Kasumi-1 (cell line): ENCODE measurements around the gene ERGIC1.
A peak's percentile ranks its signal among the peaks of the same experiment; 100 is the strongest.

Source experiments
- DNase-seq, 2 experiments: peaks; one replicate each; lab custom pipeline; 2025; lab: John Stamatoyannopoulos, UW

ERGIC1 gene

GRCh38 chr5:172984244-172984953 is 150.3 kb downstream of the ERGIC1 start:
- DNase-seq: peak; percentile 72 to 80

- no peak for DNase-seq
Measured at GRCh38 chr5:172985596-172985995, 151.5 kb downstream of the ERGIC1 start.

GRCh38 chr5:172988276-172988675 is 154.2 kb downstream of the ERGIC1 start:
- DNase-seq: no peak

GRCh38 chr5:172990776-172991175 is 156.7 kb downstream of the ERGIC1 start:
- no peak for DNase-seq

GRCh38 chr5:172994405-172994804 is 160.4 kb downstream of the ERGIC1 start:
- DNase-seq: no peak

- DNase-seq: no peak
Measured at GRCh38 chr5:172999372-172999973, 165.4 kb downstream of the ERGIC1 start.

GRCh38 chr5:172999974-173000373 is 165.9 kb downstream of the ERGIC1 start:
- no peak for DNase-seq

- DNase-seq: no peak
Measured at GRCh38 chr5:173001229-173001841, 167.3 kb downstream of the ERGIC1 start.
